NCI-H2196 treated with DMSO at 0.1 percent for 48 hours (cell line): Measurements from ENCODE around the gene RGS19.

Experiments
- DNase-seq: peaks from one replicate; lab custom pipeline; 2025; ENCODE audit not compliant: unreplicated experiment; lab: John Stamatoyannopoulos, UW

RGS19 gene

DNA sequence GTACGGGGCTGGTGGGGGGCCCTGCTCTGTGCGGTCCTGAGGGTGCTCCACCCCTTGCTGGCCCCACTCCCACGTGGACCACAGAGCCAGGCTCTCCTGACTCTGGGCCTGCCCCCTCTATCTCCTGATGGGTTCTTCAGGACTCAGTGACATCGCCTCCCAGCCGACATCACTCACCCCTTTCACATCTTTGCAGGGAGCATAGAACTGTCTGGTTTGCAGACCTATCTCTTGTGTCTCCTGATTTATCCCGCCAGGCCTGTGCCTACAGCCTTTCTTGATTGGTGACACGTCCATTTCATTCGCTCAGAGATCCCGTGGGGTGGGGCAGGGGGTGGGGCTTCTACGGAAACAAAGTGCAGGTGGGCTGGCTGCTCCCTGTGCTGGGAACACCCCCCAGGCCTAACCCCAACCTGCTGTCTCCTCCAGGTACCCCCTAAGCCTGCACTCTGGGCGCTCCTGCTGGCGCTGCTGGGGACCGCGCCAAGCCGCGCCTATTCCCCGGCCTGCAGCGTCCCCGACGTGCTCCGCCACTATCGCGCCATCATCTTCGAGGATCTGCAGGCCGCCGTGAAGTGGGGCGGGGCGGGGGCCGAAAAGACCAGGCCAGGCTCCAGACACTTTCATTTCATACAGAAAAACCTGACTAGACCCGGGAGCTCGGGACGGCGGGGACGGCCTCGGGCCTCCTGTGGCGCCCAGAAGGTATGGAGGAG lies 41.7 kb downstream of the RGS19 start:
- peak; percentile 47 for DNase-seq

DNA sequence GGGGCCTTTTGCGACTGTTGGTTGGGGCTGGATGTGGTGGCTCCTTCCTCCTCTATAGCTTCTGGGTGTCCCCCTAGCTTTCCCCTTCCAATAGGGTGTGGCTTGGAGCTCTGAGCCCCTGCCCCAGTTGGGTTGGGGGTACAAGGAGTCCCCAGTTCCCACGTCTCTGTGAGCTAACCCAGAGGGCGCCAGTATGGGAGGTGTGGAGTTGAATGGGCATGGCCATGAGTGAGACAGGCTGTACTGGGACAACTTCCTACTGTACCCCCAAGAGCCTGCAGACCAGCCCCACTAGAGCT lies 42.2 kb downstream of the RGS19 start:
- no peak for DNase-seq

DNA sequence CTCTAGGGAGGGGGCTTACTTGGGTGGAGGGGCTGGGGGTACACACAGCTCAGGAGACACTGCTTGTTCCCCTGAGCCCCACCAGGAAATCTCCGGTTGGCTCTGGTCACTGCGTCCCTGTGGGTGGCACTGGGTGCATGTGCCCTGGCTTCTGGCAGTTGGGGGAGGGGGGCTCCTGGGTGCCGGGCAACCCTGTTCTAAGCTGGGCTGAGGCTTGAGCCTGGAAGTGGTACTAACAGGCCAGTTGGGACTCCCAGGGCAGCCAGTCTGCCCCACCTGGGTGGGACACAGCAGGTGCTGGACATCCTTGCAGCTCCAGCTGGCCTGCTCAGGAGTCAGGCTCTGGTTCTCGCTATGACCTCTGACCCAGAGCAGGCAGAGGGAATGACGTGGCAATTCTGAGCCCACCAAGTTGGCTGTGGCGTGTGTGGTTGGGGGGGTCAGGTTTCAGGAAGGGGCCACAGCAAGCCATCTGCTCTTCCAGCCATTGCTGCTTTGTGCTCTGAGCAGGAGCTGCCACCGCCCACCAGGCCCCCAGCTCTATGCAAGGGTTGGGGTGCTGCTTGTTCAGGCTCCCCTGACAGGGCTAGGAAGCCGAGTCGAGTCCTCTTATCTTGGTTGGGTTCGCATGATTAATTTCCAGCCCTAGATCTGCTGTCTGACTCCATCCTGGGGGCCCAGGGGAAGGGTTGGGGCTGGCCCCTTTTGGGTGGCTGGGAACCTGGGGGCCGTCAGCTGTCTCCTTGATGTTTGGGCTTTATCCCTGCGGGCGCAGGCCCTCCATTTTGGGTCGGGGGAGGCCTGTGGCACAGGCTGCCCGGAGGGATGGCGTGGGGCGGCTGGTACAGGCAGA lies 42.7 kb downstream of the RGS19 start:
- DNase-seq: no peak

DNA sequence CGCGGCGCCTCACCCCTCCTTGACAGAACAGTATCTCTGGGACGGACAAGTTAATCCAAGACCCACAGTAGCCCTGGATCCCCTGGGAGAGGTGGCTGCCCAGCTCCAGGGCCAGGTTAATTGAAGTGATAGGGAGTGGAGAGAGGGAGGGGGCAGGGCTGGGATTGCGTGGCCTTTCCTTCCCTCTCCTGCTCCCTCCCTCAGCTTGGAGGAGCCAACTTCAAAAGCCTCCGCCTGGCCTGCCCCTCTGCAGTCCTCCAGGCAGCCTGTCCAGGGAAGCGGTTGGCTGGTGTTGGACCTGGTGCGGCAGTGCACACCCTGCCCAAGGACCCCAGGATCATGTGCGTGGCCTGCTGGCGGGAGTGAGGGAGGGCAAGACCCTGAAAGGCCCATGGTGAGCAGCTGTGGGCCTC lies 43.4 kb downstream of the RGS19 start, which contains the start of gene C20orf204:
Gene C20orf204 (plus strand): TSS at position 250 of the 413 bp plus-strand sequence. CDS start 142 bp downstream, at position 392.
- DNase-seq: no peak

DNA sequence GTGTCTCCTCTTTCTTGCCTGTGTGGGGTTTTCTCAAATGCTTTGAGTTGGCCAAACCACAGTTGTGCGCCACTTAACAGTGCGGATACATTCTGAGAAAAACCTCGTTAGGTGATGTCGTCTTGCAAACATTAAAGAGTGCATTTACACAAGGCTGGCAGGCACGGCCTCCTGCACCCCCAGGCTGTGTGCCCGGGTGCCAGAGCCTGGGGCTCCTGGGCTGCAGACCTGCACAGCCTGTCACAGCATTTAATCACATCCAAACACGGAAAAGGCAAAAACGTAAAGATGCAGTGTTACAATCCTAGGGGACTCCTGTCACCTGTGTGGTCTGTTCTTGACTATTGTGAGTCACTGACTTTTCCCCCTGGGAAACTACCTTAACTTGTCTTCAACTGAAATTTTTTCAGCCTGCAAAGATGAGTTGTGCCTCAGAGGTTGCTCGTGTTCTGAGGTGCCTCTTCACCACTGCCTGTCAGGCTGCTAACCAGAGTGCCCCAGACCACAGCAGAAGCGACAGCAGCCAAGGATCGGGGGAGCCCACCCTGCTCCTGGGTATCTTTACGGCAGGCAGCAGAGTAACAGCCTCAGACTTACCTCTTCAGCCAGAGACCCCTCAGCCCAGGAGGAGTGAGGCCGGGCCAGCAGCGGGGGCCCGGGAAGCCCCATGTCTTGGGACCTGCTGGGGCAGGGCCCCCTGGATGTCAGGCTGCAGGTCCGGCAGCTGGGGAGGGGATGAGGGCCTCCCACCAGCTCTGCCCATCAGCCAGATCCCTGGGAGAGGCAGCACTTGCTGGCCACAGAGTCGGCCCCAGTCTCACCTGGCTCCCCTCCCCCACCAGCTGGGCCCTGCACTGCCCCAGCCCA lies 44.0 kb downstream of the RGS19 start:
- no peak for DNase-seq

DNA sequence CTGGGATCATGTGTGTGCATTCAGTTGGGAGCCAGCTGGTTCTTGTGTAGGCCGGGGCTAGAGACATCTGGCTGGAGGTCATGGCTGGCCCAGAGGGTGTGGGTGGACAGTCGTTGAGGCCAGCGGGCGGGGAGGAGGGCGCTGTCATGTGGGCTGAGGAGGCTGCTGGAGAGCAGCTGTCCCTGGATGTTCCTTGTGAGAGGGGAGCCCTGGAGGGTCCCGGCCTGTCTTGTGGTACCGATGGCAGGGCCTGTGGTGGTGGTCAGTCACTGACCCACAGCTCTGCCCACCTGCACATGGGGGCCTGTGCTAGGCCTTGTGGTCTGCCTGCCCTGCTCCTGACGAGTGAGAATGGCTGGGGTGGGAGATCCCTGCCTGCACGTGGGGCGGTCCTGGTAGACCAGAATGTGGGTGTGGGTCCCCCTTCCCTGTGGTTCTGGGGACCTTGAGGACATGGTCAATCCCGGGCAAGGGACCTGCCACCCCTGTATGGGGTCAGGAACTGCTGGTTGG lies 45.3 kb downstream of the RGS19 start:
- DNase-seq: no peak

DNA sequence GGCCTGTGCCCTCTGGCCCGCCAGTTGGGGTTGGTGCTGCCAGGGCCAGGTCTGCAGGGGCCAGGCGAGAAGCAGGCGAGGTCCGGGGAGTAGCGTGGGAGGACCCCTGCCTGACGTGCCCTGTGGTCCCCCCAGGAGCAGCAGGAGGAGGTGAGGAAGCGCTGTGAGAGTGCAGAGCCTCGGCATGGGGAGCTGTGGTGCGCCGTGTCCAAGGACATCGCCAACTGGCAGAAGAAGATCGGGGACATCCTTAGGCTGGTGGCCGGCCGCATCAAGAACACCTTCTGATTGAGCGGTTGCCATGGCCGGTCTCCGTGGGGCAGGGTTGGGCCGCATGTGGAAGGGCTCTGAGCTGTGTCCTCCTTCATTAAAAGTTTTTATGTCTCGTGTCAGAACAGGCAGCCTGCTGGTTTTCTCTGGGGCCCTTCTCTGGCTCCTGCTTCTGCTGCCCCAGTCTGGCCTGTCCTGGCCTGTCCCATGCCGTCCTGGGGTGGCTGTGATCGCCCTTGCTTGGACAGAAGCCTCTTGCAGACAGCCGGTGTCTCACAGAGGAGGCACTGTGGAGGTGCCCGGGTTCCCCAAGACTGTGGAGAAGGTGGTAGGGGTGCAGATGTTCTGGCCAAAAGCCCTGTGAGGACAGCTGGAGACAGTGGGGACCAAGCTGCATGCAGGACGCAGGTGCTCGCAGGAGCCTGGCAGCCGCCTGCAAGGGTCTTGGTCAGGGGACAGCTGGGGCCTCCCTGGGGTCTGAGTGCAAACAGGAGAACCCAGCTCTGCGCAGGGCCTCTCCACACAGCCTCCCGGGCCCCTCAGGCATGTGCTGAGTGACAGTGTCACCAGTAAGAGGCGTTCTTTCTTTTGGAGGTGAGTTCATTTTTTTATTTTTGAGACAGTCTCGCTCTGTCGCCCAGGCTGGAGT lies 46.4 kb downstream of the RGS19 start:
- no peak for DNase-seq

DNA sequence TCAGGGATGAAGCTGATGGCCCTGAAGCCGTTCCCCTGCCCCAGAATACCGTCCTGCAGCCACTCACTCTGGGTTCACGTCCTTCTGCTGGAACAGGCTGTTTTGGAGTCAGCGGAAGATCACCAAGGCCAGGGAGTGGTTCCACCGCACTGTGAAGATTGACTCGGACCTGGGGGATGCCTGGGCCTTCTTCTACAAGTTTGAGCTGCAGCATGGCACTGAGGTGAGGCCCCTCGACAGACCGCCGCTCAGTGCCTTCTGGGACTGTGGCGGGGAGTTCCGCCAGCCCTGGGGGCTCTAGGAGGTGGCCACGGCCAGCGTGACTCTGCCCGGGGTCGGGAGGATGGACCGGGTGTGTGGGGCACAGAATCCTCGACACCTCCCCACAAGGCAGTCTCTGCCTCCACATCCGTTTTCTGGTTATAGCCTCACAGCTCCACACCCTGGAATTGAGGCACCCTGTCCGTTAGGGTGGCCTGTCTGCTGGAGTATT lies 47.5 kb downstream of the RGS19 start:
- DNase-seq: no peak

DNA sequence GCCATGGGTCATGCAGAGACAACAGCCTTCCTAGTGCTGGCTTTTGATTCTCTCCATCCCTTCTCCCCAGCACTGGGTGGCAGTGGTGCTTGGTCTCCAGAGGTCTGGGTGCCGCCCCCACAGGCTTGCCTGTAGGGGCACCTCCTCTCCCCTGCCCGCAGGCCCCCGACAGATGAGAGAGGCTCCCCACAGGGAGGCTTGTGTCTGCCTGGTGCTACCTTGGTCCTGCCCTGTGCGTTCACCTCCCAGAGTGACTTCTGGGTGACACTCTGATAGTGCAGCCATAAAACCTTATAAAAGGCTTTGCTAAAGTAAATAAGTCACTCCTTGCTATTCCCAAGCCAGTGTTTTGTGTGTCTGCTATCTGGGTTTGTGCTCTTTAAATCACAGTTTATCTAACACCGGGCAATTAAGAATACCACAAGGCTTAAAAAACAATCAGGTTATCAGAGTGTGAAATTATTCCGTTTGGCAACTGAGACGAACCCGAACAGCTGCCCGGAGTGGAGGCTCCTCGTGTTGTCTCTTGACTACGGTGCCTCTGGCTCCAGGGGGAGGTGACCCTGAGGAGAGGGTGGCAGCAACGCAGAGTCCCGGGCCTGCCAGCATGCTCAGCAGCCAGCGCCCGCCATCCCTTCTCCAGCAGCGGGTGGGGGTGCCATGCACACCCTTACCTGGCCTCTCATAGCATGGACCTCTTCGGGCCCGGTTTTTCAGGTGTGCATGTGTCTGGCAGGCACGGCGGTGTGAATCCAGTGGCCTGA lies 48.8 kb downstream of the RGS19 start:
- no peak for DNase-seq

DNA sequence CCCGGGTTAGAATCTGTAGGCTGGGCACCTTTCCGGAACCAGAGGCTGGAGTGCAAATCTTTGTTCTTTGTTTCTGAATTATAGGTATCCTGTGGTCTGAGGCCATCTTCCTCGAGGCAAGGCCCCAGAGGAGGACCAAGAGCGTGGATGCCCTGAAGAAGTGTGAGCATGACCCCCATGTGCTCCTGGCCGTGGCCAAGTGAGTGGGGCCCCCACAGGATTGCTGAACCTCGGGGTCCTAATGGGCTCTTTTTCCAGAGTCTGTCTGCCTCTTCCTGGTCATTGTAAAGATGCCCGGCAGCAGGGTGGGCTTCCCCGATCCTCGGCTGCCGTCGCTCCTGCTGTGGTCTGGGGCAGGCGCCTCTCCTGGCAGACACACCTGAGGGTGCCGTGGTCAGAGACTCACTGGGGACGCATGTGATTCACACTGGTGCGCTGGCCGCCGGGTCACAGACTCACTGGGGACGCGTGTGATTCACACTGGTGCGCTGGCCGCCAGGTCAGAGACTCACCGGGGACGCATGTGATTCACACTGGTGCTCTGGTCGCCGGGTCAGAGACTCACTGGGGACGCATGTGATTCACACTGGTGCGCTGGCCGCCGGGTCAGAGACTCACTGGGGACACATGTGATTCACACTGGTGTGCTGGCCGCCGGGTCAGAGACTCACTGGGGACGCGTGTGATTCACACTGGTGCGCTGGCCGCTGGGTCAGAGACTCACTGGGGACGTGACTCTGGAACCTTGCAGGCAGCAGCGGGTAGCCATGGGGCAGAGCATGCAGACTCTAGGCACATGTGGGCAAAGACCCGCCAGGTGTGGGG lies 49.8 kb downstream of the RGS19 start:
- DNase-seq: no peak

DNA sequence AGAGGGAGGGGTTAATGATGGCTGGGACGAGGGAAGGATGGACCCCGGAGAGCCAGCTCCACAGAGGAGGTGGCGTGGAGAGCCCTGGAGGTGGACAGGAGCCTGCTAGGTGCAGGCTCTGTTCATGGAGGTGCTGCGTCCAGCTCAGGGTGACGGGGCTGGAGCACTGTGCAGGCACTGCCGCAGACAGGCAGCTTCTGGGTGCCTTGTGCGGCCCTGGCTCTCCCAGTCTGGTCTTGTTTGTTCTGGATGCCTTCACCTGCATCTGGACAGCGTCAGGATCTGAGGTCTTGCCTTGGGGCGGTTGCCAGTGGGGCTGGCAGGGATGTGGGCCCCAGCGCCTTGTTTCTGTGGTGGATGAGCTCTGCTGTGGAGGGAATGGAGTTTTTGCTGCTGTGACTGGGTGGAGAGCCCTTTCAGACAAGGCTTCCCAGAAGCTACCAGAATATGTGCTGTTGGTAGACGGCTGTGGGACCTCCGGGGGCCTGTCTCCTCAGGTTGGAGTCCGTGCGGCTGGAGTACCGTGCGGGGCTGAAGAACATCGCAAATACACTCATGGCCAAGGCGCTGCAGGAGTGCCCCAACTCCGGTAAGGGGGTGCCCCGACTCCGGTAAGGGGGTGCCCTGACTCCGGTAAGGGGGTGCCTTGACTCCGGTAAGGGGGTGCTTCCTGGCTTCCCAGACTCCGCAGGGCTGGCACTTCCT lies 51.2 kb downstream of the RGS19 start:
- no peak for DNase-seq

DNA sequence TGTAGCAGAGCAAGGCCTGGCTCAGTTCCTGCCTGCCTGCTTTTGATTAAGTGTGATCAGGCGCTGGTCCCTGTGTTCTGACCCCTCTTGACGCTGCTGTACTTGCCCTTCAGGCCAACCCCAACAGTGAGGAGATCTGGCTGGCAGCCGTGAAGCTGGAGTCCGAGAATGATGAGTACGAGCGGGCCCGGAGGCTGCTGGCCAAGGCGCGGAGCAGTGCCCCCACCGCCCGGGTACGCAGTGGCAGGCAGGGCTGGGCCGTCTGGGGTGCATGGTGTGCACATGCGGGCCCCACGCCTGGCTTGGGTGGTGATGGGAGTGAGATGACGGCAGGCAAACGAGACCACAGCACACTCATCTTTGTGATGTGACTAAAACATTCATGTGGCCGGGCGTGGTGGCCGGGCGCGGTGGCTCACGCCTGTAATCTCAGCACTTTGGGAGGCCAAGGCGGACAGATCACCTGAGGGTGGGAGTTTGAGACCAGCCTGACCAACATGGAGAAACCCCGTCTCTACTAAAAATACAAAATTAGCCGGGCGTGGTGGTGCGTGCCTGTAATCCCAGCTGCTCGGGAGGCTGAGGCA lies 53.4 kb downstream of the RGS19 start:
- DNase-seq: no peak

DNA sequence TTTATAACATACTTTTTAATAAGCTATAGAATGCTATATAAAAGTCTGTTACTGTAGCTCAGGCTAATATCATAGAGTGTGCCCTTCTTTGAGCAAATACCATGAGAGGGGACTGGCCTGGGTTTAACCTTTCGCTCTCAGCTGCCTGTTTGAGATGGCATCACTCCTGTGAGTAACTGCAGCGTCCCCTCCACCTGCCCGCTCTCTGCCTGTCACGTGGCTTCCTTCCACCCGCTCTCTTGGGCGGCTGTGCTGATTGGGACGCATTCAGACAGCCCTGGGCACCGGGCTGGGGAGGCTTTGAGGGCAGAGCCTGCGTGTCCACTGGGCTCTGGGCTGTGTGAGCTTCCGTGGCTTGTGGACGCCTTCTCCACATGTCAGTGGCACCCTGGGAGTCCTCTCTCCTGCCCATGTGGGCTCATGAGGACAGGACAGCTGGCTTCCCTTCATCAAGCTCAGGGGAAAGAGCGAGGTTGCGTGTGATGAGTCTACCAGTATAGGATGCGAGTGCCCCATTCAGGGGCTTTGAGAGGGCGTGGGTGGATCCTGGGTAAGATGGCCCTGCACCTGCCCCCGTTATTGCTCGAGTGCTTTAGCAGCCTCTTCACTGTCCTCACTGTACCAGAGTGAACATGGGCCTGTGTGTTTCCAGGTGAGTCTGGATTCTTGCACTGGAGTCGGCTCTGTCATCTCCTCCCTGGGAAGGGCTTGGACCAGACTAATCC lies 54.1 kb downstream of the RGS19 start:
- no peak for DNase-seq

DNA sequence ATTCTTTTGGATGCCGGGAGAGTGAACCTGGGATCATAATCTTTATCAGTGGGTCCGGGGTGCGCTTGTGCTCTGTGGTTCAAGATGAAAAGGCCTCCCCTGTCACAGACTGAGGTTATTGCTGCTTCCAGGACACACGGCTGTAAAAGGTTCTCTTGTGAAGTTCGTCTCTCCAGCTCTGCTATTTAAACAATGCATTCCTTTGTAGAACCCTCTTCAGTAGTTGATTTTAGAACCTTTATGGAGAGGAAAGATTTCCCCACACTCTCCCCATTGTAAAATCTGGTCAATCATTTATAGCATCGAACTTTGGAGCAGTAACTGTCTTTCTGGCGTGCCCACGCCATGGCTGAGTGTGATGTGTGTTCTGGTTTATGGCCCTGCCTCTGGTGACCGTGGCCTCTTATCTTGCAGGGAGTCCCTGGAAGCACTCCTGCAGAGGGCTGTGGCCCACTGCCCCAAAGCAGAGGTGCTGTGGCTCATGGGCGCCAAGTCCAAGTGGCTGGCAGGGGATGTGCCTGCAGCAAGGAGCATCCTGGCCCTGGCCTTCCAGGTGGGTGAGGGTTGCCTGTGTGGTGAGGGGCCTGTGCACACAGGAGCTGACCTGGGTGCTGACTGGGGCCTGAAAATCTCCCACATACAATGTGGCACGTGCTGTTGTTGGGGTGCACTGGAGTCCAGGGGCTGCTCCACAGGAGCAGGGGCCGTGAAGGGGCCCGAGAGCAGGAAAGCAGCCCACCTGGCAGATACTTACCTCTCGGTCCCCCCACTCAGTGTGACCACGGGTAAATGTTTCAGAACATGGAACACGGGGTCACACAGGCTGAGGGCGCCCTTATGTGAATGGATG lies 55.0 kb downstream of the RGS19 start:
- no peak for DNase-seq

DNA sequence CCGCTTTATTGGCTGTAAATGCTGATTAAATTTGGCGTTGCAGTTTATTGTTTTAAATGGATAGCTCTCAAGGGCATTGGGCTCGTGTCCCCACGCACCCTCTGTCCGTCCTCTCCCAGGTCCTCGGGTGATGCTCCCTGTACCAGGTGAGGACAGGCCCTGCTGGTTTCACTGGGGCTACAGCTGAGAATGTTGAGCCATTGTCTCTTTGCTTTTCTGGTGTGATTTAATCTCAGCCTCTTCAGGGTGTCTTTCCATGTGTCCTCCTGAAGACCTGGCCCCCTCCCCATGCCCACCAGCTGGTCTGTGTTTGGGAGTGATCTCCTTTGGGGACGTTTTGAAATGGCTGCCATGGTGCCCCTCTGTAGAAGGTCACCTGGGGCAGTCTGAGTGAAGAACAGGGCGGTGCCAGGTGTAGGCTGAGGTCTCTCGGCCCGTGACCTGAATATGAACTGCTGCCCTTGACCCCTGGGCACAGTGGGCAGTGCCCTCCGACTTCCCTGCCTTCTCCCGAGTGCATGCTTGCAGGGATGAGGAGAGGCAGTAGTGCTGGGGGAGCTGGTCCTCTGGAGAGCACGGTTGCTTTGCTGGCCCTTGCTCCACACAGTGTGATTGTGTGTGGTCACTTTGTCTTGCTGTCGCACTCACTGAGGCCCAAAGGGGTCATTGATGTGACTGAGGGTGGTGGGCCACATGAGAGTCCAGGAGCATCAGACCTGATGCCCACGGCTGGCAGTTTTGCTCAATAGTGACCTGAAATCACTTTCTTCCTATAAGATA lies 55.8 kb downstream of the RGS19 start:
- DNase-seq: no peak
